AG04450 (cell line): ENCODE measurements around the gene CARMIL1. TPM values are rescaled to one million over a fixed set of nuclear protein-coding genes. Genes with fewer than 3 reads are reported as not detected.

Experiments used
- CTCF ChIA-PET: fragments of 300-600, 350-600 bp; formaldehyde crosslinking; extraction: SDS; loops from one replicate; lab custom pipeline; 2022; ENCODE audit warnings: antibody characterized with exemption, inconsistent platforms; lab: Charles Lee
- POLR2A ChIA-PET: fragments of 350-600 bp; formaldehyde crosslinking; extraction: SDS; loops from one replicate; lab custom pipeline; 2021; ENCODE audit warnings: antibody characterized with exemption, inconsistent platforms; lab: Yijun Ruan, JAX
- DNase-seq: peaks from one replicate; pipeline ENCODE4 v3.0.0-alpha.2; 2011; ENCODE audit warnings: low read depth, low spot score
- H3K27ac ChIP-seq: one replicate; pipeline ENCODE4 v1.5.1; 2012; ENCODE audit warnings: low read depth, low read length, control low read depth
- H3K27me3 ChIP-seq: one replicate; pipeline ENCODE4 v1.6.0; 2012; ENCODE audit warnings: low read length; ENCODE audit not compliant: control insufficient read depth, insufficient read depth
- H3K4me3 ChIP-seq: 2 replicates; pipeline ENCODE4 v1.5.1; 2011; ENCODE audit warnings: mild to moderate bottlenecking, low read depth, low read length, control low read depth
- H3K9me3 ChIP-seq: 2 replicates; pipeline ENCODE4 v1.5.1; 2012; ENCODE audit warnings: low read length; ENCODE audit not compliant: control insufficient read depth, insufficient read depth
- polyA plus RNA-seq: library from polyadenylated mRNA; depleted of rRNA; stranded (reverse); fragments of >200 nt; gene quantifications from 2 replicates; pipeline ENCODE4 v1.2.3, GENCODE V29; 2011
- TF ChIP-seq, protein P1 (sequence below): IDR thresholded peaks from 2 replicates; pipeline ENCODE4 v1.5.1; 2011; ENCODE audit warnings: low read depth, low read length, control low read depth, inconsistent platforms

Gene CARMIL1
- polyA plus RNA-seq, 1 experiment: 0.55 TPM

DNA sequence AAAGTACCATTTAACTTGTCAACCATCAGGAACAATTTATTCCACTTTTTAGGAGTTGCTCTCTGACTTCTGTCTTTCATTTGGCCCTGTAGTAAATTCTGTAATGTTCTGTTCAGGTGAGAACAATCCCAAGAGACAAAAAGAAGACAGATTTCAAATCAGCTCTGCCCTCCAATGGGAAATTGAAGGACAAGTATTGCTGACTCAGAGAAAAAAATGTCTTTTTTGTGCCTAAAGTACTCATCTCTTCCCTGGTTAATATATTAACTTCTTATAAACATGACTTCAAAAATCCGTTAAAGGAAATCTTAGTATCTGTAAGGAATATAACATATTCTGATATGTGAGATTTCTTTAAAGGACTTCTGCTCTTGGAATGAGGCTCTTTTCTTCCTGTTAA lies 334.2 kb downstream of the CARMIL1 start:
- POLR2A ChIA-PET: no interaction called here

DNA sequence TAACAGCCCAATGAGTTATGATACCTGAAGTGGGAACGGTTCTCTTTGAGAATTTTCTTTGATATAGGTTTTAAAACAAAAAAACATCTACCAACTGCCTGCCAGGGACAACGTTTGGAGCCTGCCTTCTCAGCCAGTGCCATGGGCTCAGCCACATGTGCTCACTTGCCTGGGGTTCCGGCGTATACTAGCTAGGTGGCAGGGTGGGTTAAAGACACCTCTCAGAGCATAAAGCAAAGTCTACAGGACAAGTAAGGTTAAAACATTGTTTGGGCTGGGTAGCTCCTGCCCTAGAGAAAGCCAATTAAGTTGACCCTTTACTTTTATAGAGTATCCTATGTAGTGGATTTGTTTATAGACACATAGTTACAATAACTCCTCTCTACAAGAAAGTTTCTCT lies 334.9 kb downstream of the CARMIL1 start:
- no peaks in the 10 kb centered on the region for H3K27me3 ChIP-seq
- ChIA-PET CTCF (no interaction called here), POLR2A (no interaction called here)
- TF ChIP-seq, protein P1, sequence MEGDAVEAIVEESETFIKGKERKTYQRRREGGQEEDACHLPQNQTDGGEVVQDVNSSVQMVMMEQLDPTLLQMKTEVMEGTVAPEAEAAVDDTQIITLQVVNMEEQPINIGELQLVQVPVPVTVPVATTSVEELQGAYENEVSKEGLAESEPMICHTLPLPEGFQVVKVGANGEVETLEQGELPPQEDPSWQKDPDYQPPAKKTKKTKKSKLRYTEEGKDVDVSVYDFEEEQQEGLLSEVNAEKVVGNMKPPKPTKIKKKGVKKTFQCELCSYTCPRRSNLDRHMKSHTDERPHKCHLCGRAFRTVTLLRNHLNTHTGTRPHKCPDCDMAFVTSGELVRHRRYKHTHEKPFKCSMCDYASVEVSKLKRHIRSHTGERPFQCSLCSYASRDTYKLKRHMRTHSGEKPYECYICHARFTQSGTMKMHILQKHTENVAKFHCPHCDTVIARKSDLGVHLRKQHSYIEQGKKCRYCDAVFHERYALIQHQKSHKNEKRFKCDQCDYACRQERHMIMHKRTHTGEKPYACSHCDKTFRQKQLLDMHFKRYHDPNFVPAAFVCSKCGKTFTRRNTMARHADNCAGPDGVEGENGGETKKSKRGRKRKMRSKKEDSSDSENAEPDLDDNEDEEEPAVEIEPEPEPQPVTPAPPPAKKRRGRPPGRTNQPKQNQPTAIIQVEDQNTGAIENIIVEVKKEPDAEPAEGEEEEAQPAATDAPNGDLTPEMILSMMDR: no peak
- no peaks in the 10 kb centered on the region for H3K9me3 ChIP-seq
- no peak for DNase-seq
- H3K27ac ChIP-seq: no peak overlapping the region
- H3K4me3 ChIP-seq: no peak overlapping the region

More for the DNA sequence above, 334.2 kb downstream of the CARMIL1 start:
- H3K4me3 ChIP-seq: no peak overlapping the region
- TF ChIP-seq, protein P1: no peak
- no peaks in the 10 kb centered on the region for H3K27me3 ChIP-seq
- H3K9me3 ChIP-seq: no peaks in the 10 kb centered on the region
- H3K27ac ChIP-seq: no peak overlapping the region
- CTCF ChIA-PET: no interaction called here
- DNase-seq: no peak

DNA sequence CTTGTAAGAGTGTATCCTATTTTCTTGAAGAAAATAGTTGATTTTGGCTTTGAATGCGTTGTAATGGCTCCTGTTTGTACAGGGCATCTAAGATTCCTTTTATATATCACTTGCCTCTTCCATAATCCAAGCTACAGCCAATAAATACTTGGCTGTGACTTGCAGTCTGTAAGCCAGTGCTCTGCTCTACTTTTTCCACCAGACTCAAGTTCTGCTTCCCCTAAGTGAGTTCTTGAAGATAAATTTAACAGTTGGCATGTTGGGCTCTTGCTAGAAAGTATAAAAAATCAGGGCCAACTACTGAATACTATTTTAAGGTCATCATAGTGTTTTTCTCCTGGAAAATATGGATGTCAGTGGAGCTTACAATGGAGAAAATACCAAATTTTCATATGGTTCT lies 336.3 kb downstream of the CARMIL1 start:
- CTCF ChIA-PET: interaction anchor here (1.2 kb wide), 1 partner anchor 1032 kb away, joined by 3 read pairs; no protein-coding TSS in a partner anchor
- Histone ChIP-seq H3K9me3 (no peaks in the 10 kb centered on the region), H3K27me3 (no peaks in the 10 kb centered on the region), H3K4me3 (no peak overlapping the region), H3K27ac (no peak overlapping the region)
- TF ChIP-seq, protein P1: no peak
- POLR2A ChIA-PET: no interaction called here
- no peak for DNase-seq

DNA sequence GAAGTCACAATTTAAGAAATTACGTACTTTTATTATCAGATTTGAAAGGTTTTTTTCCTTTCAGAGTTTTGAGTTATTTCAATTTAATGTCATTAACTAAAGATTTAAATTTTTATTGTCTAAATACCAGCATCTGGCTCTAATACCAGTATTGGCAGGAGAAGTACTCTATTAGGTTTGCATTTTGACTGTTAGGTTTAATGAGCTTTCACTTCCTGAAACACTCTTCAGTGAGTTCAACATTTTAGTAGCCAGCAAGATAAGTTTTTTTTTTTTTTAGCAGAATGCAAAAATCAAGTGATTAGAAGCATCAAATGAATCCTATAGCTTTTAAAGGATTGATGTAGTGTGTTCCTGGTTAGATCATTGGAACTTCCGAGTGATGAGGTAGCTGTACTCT lies 338.8 kb downstream of the CARMIL1 start:
- POLR2A ChIA-PET: no interaction called here
- TF ChIP-seq, protein P1: no peak
- no peak for DNase-seq
- H3K4me3 ChIP-seq: no peak overlapping the region
- H3K27ac ChIP-seq: no peak overlapping the region
- CTCF ChIA-PET: no interaction called here
- no peaks in the 10 kb centered on the region for H3K27me3 ChIP-seq
- H3K9me3 ChIP-seq: no peaks in the 10 kb centered on the region

DNA sequence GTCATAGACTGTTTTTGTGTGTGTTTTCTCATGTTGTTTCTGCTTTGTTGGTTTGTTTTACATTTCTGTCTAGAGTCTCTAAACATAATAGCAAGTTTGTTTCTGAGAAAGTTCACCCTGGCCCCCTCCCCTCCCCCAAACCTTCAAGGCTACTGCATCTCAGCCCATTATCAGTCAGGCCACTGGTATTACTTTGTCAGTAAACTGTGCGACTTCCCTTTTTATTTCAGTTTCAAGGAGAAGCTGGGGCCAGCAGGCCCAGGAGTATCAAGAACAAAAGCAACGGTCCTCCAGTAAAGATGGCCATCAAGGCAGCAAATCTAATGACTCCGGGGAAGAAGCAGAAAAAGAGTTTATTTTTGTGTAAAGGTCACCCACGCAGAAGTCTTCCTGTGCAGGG lies 340.0 kb downstream of the CARMIL1 start:
- no peak overlapping the region for H3K27ac ChIP-seq
- DNase-seq: no peak
- ChIA-PET CTCF (no interaction called here), POLR2A (no interaction called here)
- no peaks in the 10 kb centered on the region for H3K9me3 ChIP-seq
- no peaks in the 10 kb centered on the region for H3K27me3 ChIP-seq
- TF ChIP-seq, protein P1: no peak
- H3K4me3 ChIP-seq: no peak overlapping the region
